Measurements from ENCODE around the gene RLBP1. TPM values are rescaled to one million over a fixed set of nuclear protein-coding genes. Genes with fewer than 3 reads are reported as not detected.

Gene RLBP1
- total RNA-seq, 2 donors from 2014 or later, result not detected

DNA sequence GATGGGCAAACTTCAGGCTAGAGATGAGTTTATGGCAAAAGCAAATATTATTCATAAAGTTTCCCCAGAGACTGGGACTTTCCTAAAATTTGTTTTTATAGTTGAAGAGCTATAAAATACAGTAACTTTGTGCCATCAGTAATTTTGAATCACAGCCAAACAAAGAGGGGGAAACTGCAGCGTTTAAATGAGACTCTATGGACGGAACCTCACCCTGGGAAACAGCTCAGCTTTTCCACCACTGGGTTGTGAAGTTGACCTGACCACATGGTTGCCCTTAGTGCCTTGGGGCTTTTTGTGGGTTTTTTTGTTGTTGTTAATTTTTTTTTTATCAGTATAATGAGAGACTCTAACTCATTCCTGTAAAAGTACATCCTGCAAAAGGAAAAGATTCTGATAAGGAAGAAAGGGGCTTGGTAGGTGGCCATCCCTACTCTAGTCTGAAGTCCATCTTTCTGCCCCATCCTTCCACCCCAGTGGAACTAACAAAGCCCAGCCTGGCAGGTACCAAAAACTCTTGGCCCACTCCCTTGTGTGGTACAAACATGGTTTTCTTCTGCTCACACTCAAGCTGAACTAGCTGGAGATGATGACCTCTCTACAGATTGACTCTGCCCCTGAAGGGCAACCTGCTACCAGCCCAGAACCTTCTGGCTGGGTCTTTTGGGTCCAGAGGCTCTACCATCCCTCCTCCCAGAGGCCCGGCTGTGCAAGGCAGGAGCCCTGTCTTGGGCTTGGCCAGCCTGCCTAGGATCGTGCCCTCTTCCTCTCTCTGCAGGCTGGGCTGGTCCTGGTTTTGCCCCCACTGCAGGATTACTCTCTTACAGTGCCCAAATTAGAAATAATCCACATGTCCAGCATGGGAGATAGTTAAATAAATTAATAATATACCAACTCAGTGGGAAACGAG lies 41.2 kb downstream of the RLBP1 start:
- TF ChIP-seq, protein P1, sequence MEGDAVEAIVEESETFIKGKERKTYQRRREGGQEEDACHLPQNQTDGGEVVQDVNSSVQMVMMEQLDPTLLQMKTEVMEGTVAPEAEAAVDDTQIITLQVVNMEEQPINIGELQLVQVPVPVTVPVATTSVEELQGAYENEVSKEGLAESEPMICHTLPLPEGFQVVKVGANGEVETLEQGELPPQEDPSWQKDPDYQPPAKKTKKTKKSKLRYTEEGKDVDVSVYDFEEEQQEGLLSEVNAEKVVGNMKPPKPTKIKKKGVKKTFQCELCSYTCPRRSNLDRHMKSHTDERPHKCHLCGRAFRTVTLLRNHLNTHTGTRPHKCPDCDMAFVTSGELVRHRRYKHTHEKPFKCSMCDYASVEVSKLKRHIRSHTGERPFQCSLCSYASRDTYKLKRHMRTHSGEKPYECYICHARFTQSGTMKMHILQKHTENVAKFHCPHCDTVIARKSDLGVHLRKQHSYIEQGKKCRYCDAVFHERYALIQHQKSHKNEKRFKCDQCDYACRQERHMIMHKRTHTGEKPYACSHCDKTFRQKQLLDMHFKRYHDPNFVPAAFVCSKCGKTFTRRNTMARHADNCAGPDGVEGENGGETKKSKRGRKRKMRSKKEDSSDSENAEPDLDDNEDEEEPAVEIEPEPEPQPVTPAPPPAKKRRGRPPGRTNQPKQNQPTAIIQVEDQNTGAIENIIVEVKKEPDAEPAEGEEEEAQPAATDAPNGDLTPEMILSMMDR (IDR thresholded peaks at IDR 0.05), result no peak
- H3K27me3 ChIP-seq (replicated peaks; ENCODE audit: insufficient read depth), result no peaks in the 10 kb centered on the region
- H3K4me3 ChIP-seq, result no peak overlapping the region
- DNase-seq (ENCODE audit: low spot score) (no peak), ATAC-seq (ENCODE audit: insufficient number of reproducible peaks, low FRiP score, low read depth) (no peak)
- no peaks in the 10 kb centered on the region for H3K9me3 ChIP-seq
- H3K36me3 ChIP-seq, result peaks cover 36% of the 10 kb centered on the region
- peaks cover 0 to 22% of the 10 kb centered on the region in 2 donors for H3K4me1 ChIP-seq (ENCODE audit: control insufficient read depth in 1 of 2, low read depth in 2 of 2)
- H3K27ac ChIP-seq, result no peak overlapping the region

- TF ChIP-seq, protein P1 (IDR thresholded peaks at IDR 0.05), result no peak
- Histone ChIP-seq H3K4me1 (ENCODE audit: control insufficient read depth in 1 of 2, low read depth in 2 of 2) (peaks cover 6 to 40% of the 10 kb centered on the region in 2 donors), H3K27me3 (replicated peaks; ENCODE audit: insufficient read depth) (no peaks in the 10 kb centered on the region), H3K36me3 (peaks cover 32% of the 10 kb centered on the region), H3K4me3 (no peak overlapping the region), H3K9me3 (no peaks in the 10 kb centered on the region), H3K27ac (peak overlapping the region in 1 of 2 donors; percentile 19)
- ATAC-seq (ENCODE audit: insufficient number of reproducible peaks, low FRiP score, low read depth), result no peak
- no peak for DNase-seq (ENCODE audit: low spot score)
Measured at GRCh38 chr15:89178307-89178977, 42.9 kb downstream of the RLBP1 start.

GRCh38 chr15:89177633-89178306 lies 43.6 kb downstream of the RLBP1 start:
- peak; percentile 58 for ATAC-seq (ENCODE audit: insufficient number of reproducible peaks, low FRiP score, low read depth)
- TF ChIP-seq, protein P1 (IDR thresholded peaks at IDR 0.05), result peak; percentile 79

GRCh38 chr15:89177116-89177515 lies 44.3 kb downstream of the RLBP1 start:
- no peak overlapping the region for H3K4me3 ChIP-seq
- H3K4me1 ChIP-seq (ENCODE audit: control insufficient read depth in 1 of 2, low read depth in 2 of 2), result peaks cover 6 to 49% of the 10 kb centered on the region in 2 donors
- peak overlapping the region; percentile 36 to 43 for H3K27ac ChIP-seq
- peaks cover 32% of the 10 kb centered on the region for H3K36me3 ChIP-seq
- ATAC-seq (ENCODE audit: insufficient number of reproducible peaks, low FRiP score, low read depth), result no peak
- H3K9me3 ChIP-seq, result no peaks in the 10 kb centered on the region
- DNase-seq (ENCODE audit: low spot score), result no peak
- no peaks in the 10 kb centered on the region for H3K27me3 ChIP-seq (replicated peaks; ENCODE audit: insufficient read depth)
- TF ChIP-seq, protein P1 (IDR thresholded peaks at IDR 0.05), result no peak

More at GRCh38 chr15:89177633-89178306, 43.6 kb downstream of the RLBP1 start:
- no peaks in the 10 kb centered on the region for H3K27me3 ChIP-seq (replicated peaks; ENCODE audit: insufficient read depth)
- H3K27ac ChIP-seq, result peak overlapping the region; percentile 36 to 43
- H3K36me3 ChIP-seq, result peaks cover 32% of the 10 kb centered on the region
- no peak for DNase-seq (ENCODE audit: low spot score)
- no peak overlapping the region for H3K4me3 ChIP-seq
- H3K4me1 ChIP-seq (ENCODE audit: control insufficient read depth in 1 of 2, low read depth in 2 of 2), result peaks cover 6 to 47% of the 10 kb centered on the region in 2 donors
- no peaks in the 10 kb centered on the region for H3K9me3 ChIP-seq

All from thoracic aorta (tissue), 2 donors.